ENCODE data around the gene HELB.

- TF ChIP-seq POLR2AphosphoS5 (IDR thresholded peaks at IDR 0.05; ENCODE audit: low read depth, low read length) (no peak), POLR2A (IDR thresholded peaks at IDR 0.05; ENCODE audit: low read depth, low read length) (no peak), TAF1 (IDR thresholded peaks at IDR 0.05; ENCODE audit: low read depth, low read length) (no peak), PAX5 (IDR thresholded peaks at IDR 0.05; ENCODE audit: insufficient read depth, low read length, severe bottlenecking) (no peak), SPI1 (IDR thresholded peaks at IDR 0.05; ENCODE audit: low read depth, low read length) (no peak), POU2F2 (IDR thresholded peaks at IDR 0.05; ENCODE audit: low read depth, low read length) (no peak)
Measured at GRCh38 chr12:66321435-66321834, 19.1 kb downstream of the HELB start.

Measured in GM12891 (cell line).